Hepatocyte (in vitro differentiated cells): ENCODE results near the gene POLK. TPM values are rescaled to one million over a fixed set of nuclear protein-coding genes. Genes with fewer than 3 reads are reported as not detected.

Experiments
- DNase-seq: peaks from one replicate; pipeline ENCODE4 v3.0.0-alpha.2; 2016; ENCODE audit warnings: low spot score
- H2AFZ ChIP-seq: fragments of 200-600 bp; sonication (generic); 2 replicates; pipeline ENCODE4 v1.6.0; 2016; ENCODE audit warnings: antibody characterized with exemption, mild to moderate bottlenecking
- H3K27ac ChIP-seq: fragments of 200-600 bp; sonication (generic); 2 replicates; pipeline ENCODE4 v1.5.1; 2016; ENCODE audit warnings: mild to moderate bottlenecking
- H3K27me3 ChIP-seq: fragments of 200-600 bp; sonication (generic); 2 replicates; pipeline ENCODE4 v1.6.1; 2016
- H3K36me3 ChIP-seq: fragments of 200-600 bp; sonication (generic); replicated peaks from 2 replicates; pipeline ENCODE4 v1.5.1; 2016; ENCODE audit warnings: low read depth; ENCODE audit not compliant: insufficient read depth
- H3K4me1 ChIP-seq: fragments of 200-600 bp; sonication (generic); 2 replicates; pipeline ENCODE4 v1.5.1; 2016; ENCODE audit warnings: mild to moderate bottlenecking, moderate library complexity; ENCODE audit not compliant: insufficient read depth
- H3K4me2 ChIP-seq: fragments of 200-600 bp; sonication (generic); 2 replicates; pipeline ENCODE4 v1.6.0; 2016
- H3K4me3 ChIP-seq: fragments of 200-600 bp; sonication (generic); 2 replicates; pipeline ENCODE4 v1.5.1; 2016; ENCODE audit warnings: mild to moderate bottlenecking
- H3K79me2 ChIP-seq: fragments of 200-600 bp; sonication (generic); 2 replicates; pipeline ENCODE4 v1.6.0; 2017; ENCODE audit warnings: mild to moderate bottlenecking
- H3K9me2 ChIP-seq: fragments of 200-600 bp; sonication (generic); replicated peaks from 2 replicates; pipeline ENCODE4 v1.6.0; 2017; ENCODE audit warnings: mild to moderate bottlenecking; ENCODE audit not compliant: insufficient read depth
- H3K9me3 ChIP-seq: fragments of 200-600 bp; sonication (generic); 2 replicates; pipeline ENCODE4 v1.5.1; 2016; ENCODE audit warnings: low read depth, mild to moderate bottlenecking
- H4K20me1 ChIP-seq: fragments of 200-600 bp; sonication (generic); 2 replicates; pipeline ENCODE4 v1.6.0; 2016; ENCODE audit warnings: mild to moderate bottlenecking; ENCODE audit not compliant: insufficient read depth, poor library complexity, severe bottlenecking
- CTCF ChIP-seq: fragments of 200-600 bp; sonication (generic); IDR thresholded peaks from 2 replicates; pipeline ENCODE4 v1.5.1; 2016; ENCODE audit warnings: antibody characterized with exemption, mild to moderate bottlenecking; ENCODE audit not compliant: poor library complexity
- EZH2 ChIP-seq: fragments of 200-600 bp; sonication (generic); IDR thresholded peaks from 2 replicates; pipeline ENCODE4 v1.6.1; 2016; ENCODE audit warnings: antibody characterized with exemption, mild to moderate bottlenecking, borderline replicate concordance
- EZH2phosphoT487 ChIP-seq: fragments of 200-600 bp; sonication (generic); IDR thresholded peaks from one replicate; pipeline ENCODE4 v1.6.1; 2018; ENCODE audit warnings: antibody characterized with exemption, mild to moderate bottlenecking, low read depth, moderate library complexity; ENCODE audit not compliant: unreplicated experiment, severe bottlenecking
- WGBS: methylation state at CpG from one replicate; pipeline ENCODE4 v1.1.6; 2016; ENCODE audit warnings: low lambda C conversion rate; ENCODE audit errors: missing lambda C conversion rate; 5-methylcytosine and 5-hydroxymethylcytosine counted together
- polyA plus RNA-seq: library from polyadenylated mRNA; unstranded; fragments of >200 nt; fragmentation: Nextera tagmentation; extraction: Ambion mirVana; gene quantifications from 2 replicates; pipeline ENCODE4 v1.2.1, GENCODE V29; 2016
- total RNA-seq: library from RNA; depleted of rRNA; stranded (reverse); fragments of >200 nt; gene quantifications from 2 replicates; pipeline ENCODE4 v1.2.3, GENCODE V29; 2014

POLK gene
- total and polyA plus RNA-seq, 2 experiments from 2014 or later: 9.0 to 27.1 TPM

- TF ChIP-seq EZH2phosphoT487: no peak
- TF ChIP-seq CTCF: no peak
- no peak for TF ChIP-seq EZH2
- Histone ChIP-seq H3K79me2 (no peaks in the 10 kb centered on the region), H3K4me3 (no peak overlapping the region), H3K4me1 (peaks cover 40% of the 10 kb centered on the region), H3K4me2 (peak overlapping the region; percentile 37), H3K36me3 (no peaks in the 10 kb centered on the region), H3K27me3 (no peaks in the 10 kb centered on the region), H2AFZ (no peak overlapping the region), H3K27ac (peak overlapping the region; percentile 88), H3K9me3 (no peaks in the 10 kb centered on the region), H3K9me2 (no peaks in the 10 kb centered on the region), H4K20me1 (no peaks in the 10 kb centered on the region)
- no peak for DNase-seq
Measured at GRCh38 chr5:75623846-75624245, 112.2 kb downstream of the POLK start.

GRCh38 chr5:75626959-75627358, 115.3 kb downstream of the POLK start:
- Histone ChIP-seq H4K20me1 (no peaks in the 10 kb centered on the region), H3K79me2 (no peaks in the 10 kb centered on the region), H2AFZ (no peak overlapping the region), H3K9me3 (no peaks in the 10 kb centered on the region), H3K4me1 (peaks cover 19% of the 10 kb centered on the region), H3K27me3 (no peaks in the 10 kb centered on the region), H3K27ac (no peak overlapping the region), H3K4me2 (no peak overlapping the region), H3K9me2 (no peaks in the 10 kb centered on the region), H3K4me3 (no peak overlapping the region), H3K36me3 (no peaks in the 10 kb centered on the region)
- TF ChIP-seq CTCF: no peak
- no peak for TF ChIP-seq EZH2
- TF ChIP-seq EZH2phosphoT487: no peak
- DNase-seq: no peak

GRCh38 chr5:75627801-75628200, 116.1 kb downstream of the POLK start:
- H3K4me1 ChIP-seq: peaks cover 15% of the 10 kb centered on the region
- no peaks in the 10 kb centered on the region for H3K79me2 ChIP-seq
- H3K27me3 ChIP-seq: no peaks in the 10 kb centered on the region
- no peak overlapping the region for H3K4me2 ChIP-seq
- no peaks in the 10 kb centered on the region for H4K20me1 ChIP-seq
- WGBS: 100% methylated on average over 1 of the region's 1 CpG
- TF ChIP-seq EZH2phosphoT487 (no peak), CTCF (no peak), EZH2 (no peak)
- no peaks in the 10 kb centered on the region for H3K9me2 ChIP-seq
- H3K36me3 ChIP-seq: no peaks in the 10 kb centered on the region
- no peak overlapping the region for H3K27ac ChIP-seq
- H3K4me3 ChIP-seq: no peak overlapping the region
- no peaks in the 10 kb centered on the region for H3K9me3 ChIP-seq
- no peak overlapping the region for H2AFZ ChIP-seq
- DNase-seq: no peak

- Histone ChIP-seq H3K9me2 (no peaks in the 10 kb centered on the region), H3K4me3 (no peak overlapping the region), H3K79me2 (no peaks in the 10 kb centered on the region), H4K20me1 (no peaks in the 10 kb centered on the region), H3K9me3 (no peaks in the 10 kb centered on the region), H3K36me3 (no peaks in the 10 kb centered on the region), H3K27ac (no peak overlapping the region), H3K4me1 (no peaks in the 10 kb centered on the region), H3K27me3 (no peaks in the 10 kb centered on the region), H3K4me2 (no peak overlapping the region), H2AFZ (no peak overlapping the region)
- no peak for DNase-seq
- WGBS: 87% methylated on average over 2 of the region's 2 CpGs
- TF ChIP-seq EZH2 (no peak), EZH2phosphoT487 (no peak), CTCF (no peak)
Measured at GRCh38 chr5:75630875-75631274, 119.2 kb downstream of the POLK start.
